Liver (tissue), 9 donors: ENCODE data around the gene MYL10. TPM values are rescaled to one million over a fixed set of nuclear protein-coding genes. Genes with fewer than 3 reads are reported as not detected.
"Not testable (repeated sequence)": the region's sequence is repeated elsewhere in the genome, so short reads cannot be mapped to it uniquely, and the experiment has no call there.

Experiments used
- DNase-seq: peaks from one replicate; pipeline ENCODE4 v3.0.0-alpha.2; 2017; ENCODE audit warnings: low spot score
- H3K27ac ChIP-seq, 2 donors: one replicate each; pipeline ENCODE4 v1.7.0; 2013; ENCODE audit warnings: inconsistent platforms in 2 of 2, low read length in 2 of 2, control low read depth in 1 of 2, low read depth in 1 of 2, mild to moderate bottlenecking in 1 of 2
- H3K27me3 ChIP-seq, 4 donors: one replicate each; pipeline versions ENCODE4 v1.6.1 to v1.7.0; 2013; ENCODE audit warnings: low read length in 3 of 4, inconsistent platforms in 1 of 4, mild to moderate bottlenecking in 1 of 4, moderate library complexity in 1 of 4; ENCODE audit not compliant: control insufficient read depth in 4 of 4, insufficient read depth in 4 of 4
- H3K36me3 ChIP-seq, 4 donors: one replicate each; pipeline versions ENCODE4 v1.6.1 to v1.7.0; 2013; ENCODE audit warnings: low read length in 3 of 4, mild to moderate bottlenecking in 3 of 4, low read depth in 1 of 4, moderate library complexity in 1 of 4; ENCODE audit not compliant: control insufficient read depth in 4 of 4, insufficient read depth in 3 of 4
- H3K4me1 ChIP-seq, 4 donors: one replicate each; pipeline versions ENCODE4 v1.6.1 to v1.7.0; 2013; ENCODE audit warnings: low read length in 3 of 4, mild to moderate bottlenecking in 3 of 4, moderate library complexity in 1 of 4; ENCODE audit not compliant: control insufficient read depth in 4 of 4, insufficient read depth in 4 of 4
- H3K4me3 ChIP-seq, 3 donors: one replicate each; pipeline versions ENCODE4 v1.6.1 to v1.7.0; 2013; ENCODE audit warnings: low read length in 3 of 3, control low read depth in 1 of 3, low read depth in 1 of 3, mild to moderate bottlenecking in 1 of 3
- H3K9ac ChIP-seq, 2 donors: one replicate each; pipeline ENCODE4 v1.7.0; 2013; ENCODE audit warnings: low read length in 2 of 2, mild to moderate bottlenecking in 2 of 2, moderate library complexity in 2 of 2, control low read depth in 1 of 2, low read depth in 1 of 2
- H3K9me3 ChIP-seq, 4 donors: one replicate each; pipeline versions ENCODE4 v1.6.1 to v1.7.0; 2013; ENCODE audit warnings: low read length in 3 of 4; ENCODE audit not compliant: control insufficient read depth in 4 of 4
- EGR1 ChIP-seq, 2 donors: IDR thresholded peaks; 2 replicates each; pipeline ENCODE4 v1.6.1; 2016 to 2018; ENCODE audit warnings: antibody characterized with exemption in 2 of 2, low read depth in 2 of 2
- GABPA ChIP-seq, 2 donors: IDR thresholded peaks in 1 of 2; conservative IDR thresholded peaks in 1 of 2; 2 replicates each; pipeline ENCODE4 v1.6.1; 2016; ENCODE audit warnings: antibody characterized with exemption in 2 of 2, mild to moderate bottlenecking in 1 of 2, moderate library complexity in 1 of 2
- HNF4A ChIP-seq, 2 donors: conservative IDR thresholded peaks; 2 replicates each; pipeline ENCODE4 v1.6.1; 2016; ENCODE audit warnings: antibody characterized with exemption in 2 of 2, mild to moderate bottlenecking in 2 of 2
- HNF4G ChIP-seq: IDR thresholded peaks from 2 replicates; pipeline ENCODE4 v1.6.1; 2016; ENCODE audit warnings: antibody characterized with exemption
- MAX ChIP-seq: IDR thresholded peaks from 2 replicates; pipeline ENCODE4 v1.6.1; 2016; ENCODE audit warnings: antibody characterized with exemption
- NR2F2 ChIP-seq: IDR thresholded peaks from 2 replicates; pipeline ENCODE4 v1.6.1; 2016; ENCODE audit warnings: antibody characterized with exemption
- RAD21 ChIP-seq, 2 donors: IDR thresholded peaks; 2 replicates each; pipeline ENCODE4 v1.6.1; 2016; ENCODE audit warnings: antibody characterized with exemption in 2 of 2, mild to moderate bottlenecking in 2 of 2
- SP1 ChIP-seq: IDR thresholded peaks from 2 replicates; pipeline ENCODE4 v1.6.1; 2018; ENCODE audit warnings: antibody characterized with exemption, mild to moderate bottlenecking
- TAF1 ChIP-seq: conservative IDR thresholded peaks from 2 replicates; pipeline ENCODE4 v1.6.1; 2016; ENCODE audit warnings: antibody characterized with exemption, mild to moderate bottlenecking
- YY1 ChIP-seq: IDR thresholded peaks from 2 replicates; pipeline ENCODE4 v1.6.1; 2016; ENCODE audit warnings: antibody characterized with exemption, mild to moderate bottlenecking
- ZBTB33 ChIP-seq: IDR thresholded peaks from 2 replicates; pipeline ENCODE4 v1.6.1; 2016; ENCODE audit warnings: antibody characterized with exemption
- WGBS: extraction: QIAGEN DNeasy Blood & Tissue Kit; methylation state at CpG from one replicate; pipeline ENCODE4 v1.1.7; 2013; 5-methylcytosine and 5-hydroxymethylcytosine counted together
- polyA plus RNA-seq, 2 donors: library from polyadenylated mRNA; stranded (reverse) in 1 of 2; unstranded in 1 of 2; fragments of 200-250 nt in 1 of 2; fragments of >200 nt in 1 of 2; fragmentation: Nextera tagmentation in 1 of 2; extraction: Ambion mirVana in 1 of 2; gene quantifications; one replicate each; pipeline versions ENCODE4 v1.2.1 to v1.2.3, GENCODE V29; 2013 to 2015
- total RNA-seq, 2 donors: library from RNA; depleted of rRNA; stranded (reverse); fragments of >200 nt; gene quantifications; one replicate each; pipeline ENCODE4 v1.2.3, GENCODE V29; 2014
- TF ChIP-seq, protein P1 (sequence below): fragments of 150-350 bp; IDR thresholded peaks from 2 replicates; pipeline ENCODE4 v1.5.1; 2017; ENCODE audit warnings: improper control_type of control experiment, low read depth, low read length; ENCODE audit not compliant: missing input control
- TF ChIP-seq, protein P2 (sequence below): IDR thresholded peaks from 2 replicates; pipeline ENCODE4 v1.6.1; 2016; ENCODE audit warnings: antibody characterized with exemption
- TF ChIP-seq, protein P3 (sequence below): IDR thresholded peaks from 2 replicates; pipeline ENCODE4 v1.6.1; 2016; ENCODE audit warnings: antibody characterized with exemption, mild to moderate bottlenecking
- donor health status: healthy.
- donor health status: healthy.
- donor health status: healthy.
- donor health status: healthy.
- donor health status: healthy.

MYL10 gene
- total and polyA plus RNA-seq, 4 donors: not detected

- no peak for TF ChIP-seq HNF4G
- TF ChIP-seq YY1: no peak
- TF ChIP-seq NR2F2: no peak
- no peak for TF ChIP-seq EGR1 (IDR thresholded peaks at IDR 0.05; ENCODE audit: low read depth in 2 of 2)
- no peak for TF ChIP-seq HNF4A (conservative IDR thresholded peaks at IDR 0.05)
- TF ChIP-seq, protein P1, sequence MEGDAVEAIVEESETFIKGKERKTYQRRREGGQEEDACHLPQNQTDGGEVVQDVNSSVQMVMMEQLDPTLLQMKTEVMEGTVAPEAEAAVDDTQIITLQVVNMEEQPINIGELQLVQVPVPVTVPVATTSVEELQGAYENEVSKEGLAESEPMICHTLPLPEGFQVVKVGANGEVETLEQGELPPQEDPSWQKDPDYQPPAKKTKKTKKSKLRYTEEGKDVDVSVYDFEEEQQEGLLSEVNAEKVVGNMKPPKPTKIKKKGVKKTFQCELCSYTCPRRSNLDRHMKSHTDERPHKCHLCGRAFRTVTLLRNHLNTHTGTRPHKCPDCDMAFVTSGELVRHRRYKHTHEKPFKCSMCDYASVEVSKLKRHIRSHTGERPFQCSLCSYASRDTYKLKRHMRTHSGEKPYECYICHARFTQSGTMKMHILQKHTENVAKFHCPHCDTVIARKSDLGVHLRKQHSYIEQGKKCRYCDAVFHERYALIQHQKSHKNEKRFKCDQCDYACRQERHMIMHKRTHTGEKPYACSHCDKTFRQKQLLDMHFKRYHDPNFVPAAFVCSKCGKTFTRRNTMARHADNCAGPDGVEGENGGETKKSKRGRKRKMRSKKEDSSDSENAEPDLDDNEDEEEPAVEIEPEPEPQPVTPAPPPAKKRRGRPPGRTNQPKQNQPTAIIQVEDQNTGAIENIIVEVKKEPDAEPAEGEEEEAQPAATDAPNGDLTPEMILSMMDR: no peak
- TF ChIP-seq, protein P2, sequence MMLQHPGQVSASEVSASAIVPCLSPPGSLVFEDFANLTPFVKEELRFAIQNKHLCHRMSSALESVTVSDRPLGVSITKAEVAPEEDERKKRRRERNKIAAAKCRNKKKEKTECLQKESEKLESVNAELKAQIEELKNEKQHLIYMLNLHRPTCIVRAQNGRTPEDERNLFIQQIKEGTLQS: no peak
- no peak for TF ChIP-seq GABPA (IDR thresholded peaks at IDR 0.05 in 1 of 2, conservative IDR thresholded peaks at IDR 0.05 in 1 of 2)
- TF ChIP-seq SP1: no peak
- TF ChIP-seq, protein P3, sequence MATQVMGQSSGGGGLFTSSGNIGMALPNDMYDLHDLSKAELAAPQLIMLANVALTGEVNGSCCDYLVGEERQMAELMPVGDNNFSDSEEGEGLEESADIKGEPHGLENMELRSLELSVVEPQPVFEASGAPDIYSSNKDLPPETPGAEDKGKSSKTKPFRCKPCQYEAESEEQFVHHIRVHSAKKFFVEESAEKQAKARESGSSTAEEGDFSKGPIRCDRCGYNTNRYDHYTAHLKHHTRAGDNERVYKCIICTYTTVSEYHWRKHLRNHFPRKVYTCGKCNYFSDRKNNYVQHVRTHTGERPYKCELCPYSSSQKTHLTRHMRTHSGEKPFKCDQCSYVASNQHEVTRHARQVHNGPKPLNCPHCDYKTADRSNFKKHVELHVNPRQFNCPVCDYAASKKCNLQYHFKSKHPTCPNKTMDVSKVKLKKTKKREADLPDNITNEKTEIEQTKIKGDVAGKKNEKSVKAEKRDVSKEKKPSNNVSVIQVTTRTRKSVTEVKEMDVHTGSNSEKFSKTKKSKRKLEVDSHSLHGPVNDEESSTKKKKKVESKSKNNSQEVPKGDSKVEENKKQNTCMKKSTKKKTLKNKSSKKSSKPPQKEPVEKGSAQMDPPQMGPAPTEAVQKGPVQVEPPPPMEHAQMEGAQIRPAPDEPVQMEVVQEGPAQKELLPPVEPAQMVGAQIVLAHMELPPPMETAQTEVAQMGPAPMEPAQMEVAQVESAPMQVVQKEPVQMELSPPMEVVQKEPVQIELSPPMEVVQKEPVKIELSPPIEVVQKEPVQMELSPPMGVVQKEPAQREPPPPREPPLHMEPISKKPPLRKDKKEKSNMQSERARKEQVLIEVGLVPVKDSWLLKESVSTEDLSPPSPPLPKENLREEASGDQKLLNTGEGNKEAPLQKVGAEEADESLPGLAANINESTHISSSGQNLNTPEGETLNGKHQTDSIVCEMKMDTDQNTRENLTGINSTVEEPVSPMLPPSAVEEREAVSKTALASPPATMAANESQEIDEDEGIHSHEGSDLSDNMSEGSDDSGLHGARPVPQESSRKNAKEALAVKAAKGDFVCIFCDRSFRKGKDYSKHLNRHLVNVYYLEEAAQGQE: no peak
- no peak for TF ChIP-seq MAX
- no peak for TF ChIP-seq RAD21 (IDR thresholded peaks at IDR 0.05)
- TF ChIP-seq ZBTB33: no peak
- no peak for TF ChIP-seq TAF1
- no peak overlapping the region for H3K27ac ChIP-seq
- peaks cover 0 to 3% (median under 1%) of the 10 kb centered on the region in 4 donors for H3K4me1 ChIP-seq
- DNase-seq: no peak
- H3K9ac ChIP-seq: no peak overlapping the region
- no peak overlapping the region for H3K4me3 ChIP-seq
- H3K9me3 ChIP-seq: no peaks in the 10 kb centered on the region
- WGBS: 89% methylated on average over 26 of the region's 26 CpGs
- no peaks in the 10 kb centered on the region for H3K27me3 ChIP-seq
- H3K36me3 ChIP-seq: no peaks in the 10 kb centered on the region
These were observed 23.2 kb downstream of the MYL10 start for GRCh38 chr7:101605611-101606497.

- H3K9ac ChIP-seq, DNase-seq, H3K4me1 ChIP-seq, H3K27me3 ChIP-seq, H3K4me3 ChIP-seq, H3K9me3 ChIP-seq, H3K36me3 ChIP-seq, H3K27ac ChIP-seq: not testable (repeated sequence)
- 93% methylated on average over 2 of the region's 2 CpGs for WGBS
These were observed 24.2 kb downstream of the MYL10 start for GRCh38 chr7:101604934-101605332.
